Ammon's horn (tissue), 1 donor: ENCODE results near the gene HIPK2.

Source experiments
- DNase-seq: peaks from one replicate; pipeline ENCODE4 v3.0.0-alpha.2; 2016; ENCODE audit warnings: low spot score

The HIPK2 gene

GRCh38 chr7:139777948-139778841, at the start of gene HIPK2:
Gene HIPK2 (minus strand): TSS chr7:139777998. CDS start chr7:139777623, 375 bp downstream.
- DNase-seq: peak; percentile 82

- no peak for DNase-seq
Observed at GRCh38 chr7:139827042-139827441, 49.2 kb upstream of the HIPK2 start.

GRCh38 chr7:139825666-139826290, 48.0 kb upstream of the HIPK2 start:
- DNase-seq: no peak

- DNase-seq: no peak
Observed at GRCh38 chr7:139823959-139824521, 46.2 kb upstream of the HIPK2 start.

GRCh38 chr7:139822855-139823254, 45.1 kb upstream of the HIPK2 start:
- DNase-seq: no peak

- DNase-seq: no peak
Observed at GRCh38 chr7:139821349-139822105, 43.7 kb upstream of the HIPK2 start.

- no peak for DNase-seq
Observed at GRCh38 chr7:139820089-139820488, 42.3 kb upstream of the HIPK2 start.

GRCh38 chr7:139817249-139817648, 39.5 kb upstream of the HIPK2 start:
- no peak for DNase-seq

- no peak for DNase-seq
Observed at GRCh38 chr7:139813689-139814088, 35.9 kb upstream of the HIPK2 start.

- no peak for DNase-seq
Observed at GRCh38 chr7:139813151-139813550, 35.4 kb upstream of the HIPK2 start.

GRCh38 chr7:139811066-139811465, 33.3 kb upstream of the HIPK2 start:
- DNase-seq: no peak

- DNase-seq: no peak
Observed at GRCh38 chr7:139808846-139809442, 31.1 kb upstream of the HIPK2 start.

- no peak for DNase-seq
Observed at GRCh38 chr7:139808427-139808826, 30.6 kb upstream of the HIPK2 start.

GRCh38 chr7:139807009-139807408, 29.2 kb upstream of the HIPK2 start:
- no peak for DNase-seq

- no peak for DNase-seq
Observed at GRCh38 chr7:139804571-139804970, 26.8 kb upstream of the HIPK2 start.

- DNase-seq: peak; percentile 53
Observed at GRCh38 chr7:139799586-139799985, 21.8 kb upstream of the HIPK2 start.

GRCh38 chr7:139798892-139799291, 21.1 kb upstream of the HIPK2 start:
- no peak for DNase-seq

GRCh38 chr7:139798221-139798620, 20.4 kb upstream of the HIPK2 start:
- no peak for DNase-seq

GRCh38 chr7:139797607-139798006, 19.8 kb upstream of the HIPK2 start:
- DNase-seq: no peak

GRCh38 chr7:139791316-139791715, 13.5 kb upstream of the HIPK2 start:
- DNase-seq: no peak

- no peak for DNase-seq
Observed at GRCh38 chr7:139784648-139785047, 6.8 kb upstream of the HIPK2 start.
